ENCODE results near the gene GPR152. TPM values are rescaled to one million over a fixed set of nuclear protein-coding genes. Genes with fewer than 3 reads are reported as not detected.

Gene GPR152
- total RNA-seq, 1 experiment from 2014 or later: not detected

- TF ChIP-seq ELF1 (IDR thresholded peaks at IDR 0.05; ENCODE audit: borderline replicate concordance, low read depth) (no peak), ZBTB33 (IDR thresholded peaks at IDR 0.05; ENCODE audit: extremely low read depth, insufficient replicate concordance, low read length) (no peak), RAD21 (IDR thresholded peaks at IDR 0.05; ENCODE audit: low read depth) (no peak), POLR2A (IDR thresholded peaks at IDR 0.05; ENCODE audit: borderline replicate concordance, extremely low read depth, insufficient read depth, insufficient read length) (no peak), SIN3A (IDR thresholded peaks at IDR 0.05; ENCODE audit: low read depth) (no peak), CEBPB (IDR thresholded peaks at IDR 0.05; ENCODE audit: low read depth) (no peak), ZFX (IDR thresholded peaks at IDR 0.05) (no peak), JUND (IDR thresholded peaks at IDR 0.05) (no peak), EZH2phosphoT487 (IDR thresholded peaks at IDR 0.05; ENCODE audit: borderline replicate concordance) (no peak), YY1 (IDR thresholded peaks at IDR 0.05; ENCODE audit: extremely low read depth, insufficient replicate concordance, low read depth, low read length) (no peak)
Observed at GRCh38 chr11:67410984-67411784, 41.3 kb downstream of the GPR152 start (continued).

- no peaks in the 10 kb centered on the region for H3K79me2 ChIP-seq (ENCODE audit: insufficient read depth, low read length)
- RAD21 ChIA-PET (ENCODE audit: low non-redundant PET in 1 of 2, low total read pairs in 2 of 2, uncharacterized antibody in 2 of 2, unreplicated experiment in 2 of 2): no interaction called here
- no peak for ATAC-seq
- no peak overlapping the region for H3K4me2 ChIP-seq (ENCODE audit: low read length)
- no peak overlapping the region for H3K9ac ChIP-seq (ENCODE audit: low read length)
- no peak overlapping the region for H3K27ac ChIP-seq (ENCODE audit: low read depth, low read length)
- no peaks in the 10 kb centered on the region for H3K27me3 ChIP-seq (ENCODE audit: insufficient read depth, low read length)
- no peaks in the 10 kb centered on the region for H3K9me2 ChIP-seq (ENCODE audit: insufficient read depth)
- no peak overlapping the region for H3K4me3 ChIP-seq (replicated peaks in 1 of 2; ENCODE audit: low read depth in 1 of 2, low read length in 2 of 2)
- H4K20me1 ChIP-seq (ENCODE audit: insufficient read depth): no peaks in the 10 kb centered on the region
- peaks cover 5 to 14% of the 10 kb centered on the region in 2 experiments; a peak in 3 of 4 replicates for H3K4me1 ChIP-seq (ENCODE audit: control insufficient read depth in 1 of 2, insufficient read depth in 2 of 2, low read length in 2 of 2)
- H3K9me3 ChIP-seq (ENCODE audit: control insufficient read depth in 1 of 2, insufficient read depth in 1 of 2, low read depth in 1 of 2, low read length in 2 of 2): no peaks in the 10 kb centered on the region
- BruUV-seq (replicated peaks): no TSS peak
- POLR2A ChIA-PET: no interaction called here
- DNase-seq (ENCODE audit: low read depth, low spot score): no peak
- TF ChIP-seq YY1 (IDR thresholded peaks at IDR 0.05; ENCODE audit: extremely low read depth, insufficient replicate concordance, low read depth, low read length): no peak
- TF ChIP-seq ATF3 (IDR thresholded peaks at IDR 0.05): no peak
- no peak for TF ChIP-seq FOSL1 (IDR thresholded peaks at IDR 0.05; ENCODE audit: low read depth)
- no peak for TF ChIP-seq RAD21 (IDR thresholded peaks at IDR 0.05; ENCODE audit: low read depth)
- TF ChIP-seq SRF (IDR thresholded peaks at IDR 0.05; ENCODE audit: low read depth): no peak
- no peak for TF ChIP-seq ZFX (IDR thresholded peaks at IDR 0.05)
- no peak for TF ChIP-seq SP1 (IDR thresholded peaks at IDR 0.05; ENCODE audit: low read depth)
- TF ChIP-seq MAX (IDR thresholded peaks at IDR 0.05): no peak
- TF ChIP-seq EZH2phosphoT487 (IDR thresholded peaks at IDR 0.05; ENCODE audit: borderline replicate concordance): no peak
- no peak for TF ChIP-seq EZH2 (IDR thresholded peaks at IDR 0.05)
- no peak for TF ChIP-seq EGR1 (IDR thresholded peaks at IDR 0.05; ENCODE audit: low read depth)
- TF ChIP-seq CTCF (IDR thresholded peaks at IDR 0.05 in 2 of 3, conservative IDR thresholded peaks at IDR 0.05 in 1 of 3; ENCODE audit: borderline replicate concordance in 1 of 3, insufficient read depth in 1 of 3, low read depth in 2 of 3, low read length in 2 of 3): no peak
- TF ChIP-seq ELF1 (IDR thresholded peaks at IDR 0.05; ENCODE audit: borderline replicate concordance, low read depth): no peak
- no peak for TF ChIP-seq JUND (IDR thresholded peaks at IDR 0.05)
- no peak for TF ChIP-seq SIN3A (IDR thresholded peaks at IDR 0.05; ENCODE audit: low read depth)
- no peak for TF ChIP-seq CBX3 (IDR thresholded peaks at IDR 0.05; ENCODE audit: low read depth)
- no peak for TF ChIP-seq POLR2A (IDR thresholded peaks at IDR 0.05; ENCODE audit: borderline replicate concordance, extremely low read depth, insufficient read depth, insufficient read length)
- TF ChIP-seq CEBPB (IDR thresholded peaks at IDR 0.05; ENCODE audit: low read depth): no peak
- H2AFZ ChIP-seq (ENCODE audit: low read depth, low read length, poor library complexity, severe bottlenecking): no peak overlapping the region
- no peaks in the 10 kb centered on the region for H3K36me3 ChIP-seq (ENCODE audit: control insufficient read depth in 1 of 2, insufficient read depth in 2 of 2, low read length in 2 of 2)
- intact Hi-C loops (cut with micrococcal nuclease): no loop called here
- CTCF ChIA-PET: no interaction called here
Observed at GRCh38 chr11:67410369-67410831, 42.1 kb downstream of the GPR152 start.

Measured in HCT116 (cell line).